Natural killer cell treated with Interleukin-12 subunit alpha and Interleukin-12 subunit beta and Interleukin-15 and Interleukin-18, amount 100 ng/mL, for 72 hours (primary cell): ENCODE measurements around the gene PNISR. TPM values are rescaled to one million over a fixed set of nuclear protein-coding genes. Genes with fewer than 3 reads are reported as not detected.
"Not testable (repeated sequence)": the region's sequence is repeated elsewhere in the genome, so short reads cannot be mapped to it uniquely, and the experiment has no call there.

Source experiments
- ATAC-seq, 2 donors: fragments of 150-1000 bp; cut with Tn5 transposase in 1 of 2; sonication (Bioruptor Pico), chemical (Tn5 transposase) in 1 of 2; 2 replicates each; pipeline ENCODE4 v1.10.0; 2021
- DNase-seq: peaks from one replicate; pipeline ENCODE4 v3.0.0; 2022; ENCODE audit warnings: low spot score
- H3K27ac Mint-ChIP-seq, 2 donors: 1 replicate in 1 of 2; 2 replicates in 1 of 2; pipeline ENCODE4 v1.8.0; 2022; ENCODE audit warnings: mixed read lengths in 2 of 2, mild to moderate bottlenecking in 1 of 2, moderate library complexity in 1 of 2
- H3K27me3 Mint-ChIP-seq, 2 donors: 1 replicate in 1 of 2; 2 replicates in 1 of 2; pipeline ENCODE4 v1.8.0; 2022; ENCODE audit warnings: mixed read lengths in 2 of 2
- H3K36me3 Mint-ChIP-seq: one replicate; pipeline ENCODE4 v1.8.0; 2022; ENCODE audit warnings: mixed read lengths
- H3K4me1 Mint-ChIP-seq, 2 donors: 1 replicate in 1 of 2; 2 replicates in 1 of 2; pipeline ENCODE4 v1.8.0; 2022; ENCODE audit warnings: low read depth in 2 of 2, mixed read lengths in 2 of 2, mild to moderate bottlenecking in 1 of 2
- H3K4me3 Mint-ChIP-seq: one replicate; pipeline ENCODE4 v1.8.0; 2022; ENCODE audit warnings: mixed read lengths
- H3K9me3 Mint-ChIP-seq: 2 replicates; pipeline ENCODE4 v1.8.0; 2022; ENCODE audit warnings: mixed read lengths
- total RNA-seq, 2 donors: library from RNA; stranded (reverse); gene quantifications; one replicate each; pipeline ENCODE4 v1.2.3, GENCODE V29; 2022

PNISR gene, protein sequence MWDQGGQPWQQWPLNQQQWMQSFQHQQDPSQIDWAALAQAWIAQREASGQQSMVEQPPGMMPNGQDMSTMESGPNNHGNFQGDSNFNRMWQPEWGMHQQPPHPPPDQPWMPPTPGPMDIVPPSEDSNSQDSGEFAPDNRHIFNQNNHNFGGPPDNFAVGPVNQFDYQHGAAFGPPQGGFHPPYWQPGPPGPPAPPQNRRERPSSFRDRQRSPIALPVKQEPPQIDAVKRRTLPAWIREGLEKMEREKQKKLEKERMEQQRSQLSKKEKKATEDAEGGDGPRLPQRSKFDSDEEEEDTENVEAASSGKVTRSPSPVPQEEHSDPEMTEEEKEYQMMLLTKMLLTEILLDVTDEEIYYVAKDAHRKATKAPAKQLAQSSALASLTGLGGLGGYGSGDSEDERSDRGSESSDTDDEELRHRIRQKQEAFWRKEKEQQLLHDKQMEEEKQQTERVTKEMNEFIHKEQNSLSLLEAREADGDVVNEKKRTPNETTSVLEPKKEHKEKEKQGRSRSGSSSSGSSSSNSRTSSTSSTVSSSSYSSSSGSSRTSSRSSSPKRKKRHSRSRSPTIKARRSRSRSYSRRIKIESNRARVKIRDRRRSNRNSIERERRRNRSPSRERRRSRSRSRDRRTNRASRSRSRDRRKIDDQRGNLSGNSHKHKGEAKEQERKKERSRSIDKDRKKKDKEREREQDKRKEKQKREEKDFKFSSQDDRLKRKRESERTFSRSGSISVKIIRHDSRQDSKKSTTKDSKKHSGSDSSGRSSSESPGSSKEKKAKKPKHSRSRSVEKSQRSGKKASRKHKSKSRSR
- 100 to 1,000 TPM; 105 to 113 TPM for total RNA-seq

DNA sequence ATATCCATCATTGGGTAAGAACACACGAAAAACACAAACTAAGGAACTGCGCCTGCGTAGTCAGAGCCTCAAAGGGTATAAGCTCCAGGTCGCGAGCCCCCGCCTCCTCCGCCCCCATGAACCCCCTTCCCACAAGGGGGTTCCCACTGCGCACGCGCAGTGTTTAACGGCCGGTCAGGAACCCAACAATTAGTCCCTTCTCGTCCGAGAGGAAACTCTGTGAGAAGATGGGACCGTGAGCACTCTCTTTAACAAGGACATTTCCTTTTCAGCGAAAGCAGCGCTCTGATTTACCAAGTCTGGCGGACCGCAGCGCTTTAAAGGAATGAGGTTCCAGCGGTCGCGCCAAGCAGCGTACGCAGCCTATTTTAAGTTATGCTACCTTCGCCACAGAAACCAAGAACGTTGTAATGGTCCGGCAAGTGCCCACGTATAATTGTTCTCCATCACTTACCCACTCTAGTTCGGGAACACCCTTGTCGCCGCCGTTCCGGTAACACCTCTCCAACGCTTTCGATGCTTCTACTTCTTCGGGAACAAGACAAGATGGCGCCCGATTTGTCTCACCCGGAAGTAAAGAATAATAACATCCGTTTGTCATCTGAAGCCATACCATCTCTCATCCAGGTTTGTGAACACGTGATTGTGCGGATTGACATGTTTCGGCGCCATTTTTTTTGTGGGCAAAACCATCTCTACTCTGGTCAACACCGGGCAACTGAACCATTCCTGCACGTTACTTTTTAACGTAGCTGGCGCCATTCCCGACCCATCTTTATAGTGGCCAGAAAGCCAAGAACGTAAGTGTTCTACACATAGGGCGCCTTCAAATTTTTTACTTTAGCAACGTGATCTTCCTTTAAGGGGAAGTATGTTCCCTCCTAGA is at the start of gene PNISR:
Gene PNISR, minus strand, starts transcription at position 548 of the 886 bp plus-strand sequence. CDS start 10,649 bp downstream, outside the sequence.
- Mint-ChIP-seq H3K27me3 (no peaks in the 10 kb centered on the region), H3K4me1 (peaks cover 44 to 64% of the 10 kb centered on the region in 2 donors), H3K27ac (peak within 1 kb of the TSS; percentile 96), H3K36me3 (peaks cover 6% of the 10 kb centered on the region), H3K9me3 (no peaks in the 10 kb centered on the region), H3K4me3 (peak within 1 kb of the TSS; percentile 93)
- DNase-seq (peak; percentile 92), ATAC-seq (peak; percentile 92 to 94)

DNA sequence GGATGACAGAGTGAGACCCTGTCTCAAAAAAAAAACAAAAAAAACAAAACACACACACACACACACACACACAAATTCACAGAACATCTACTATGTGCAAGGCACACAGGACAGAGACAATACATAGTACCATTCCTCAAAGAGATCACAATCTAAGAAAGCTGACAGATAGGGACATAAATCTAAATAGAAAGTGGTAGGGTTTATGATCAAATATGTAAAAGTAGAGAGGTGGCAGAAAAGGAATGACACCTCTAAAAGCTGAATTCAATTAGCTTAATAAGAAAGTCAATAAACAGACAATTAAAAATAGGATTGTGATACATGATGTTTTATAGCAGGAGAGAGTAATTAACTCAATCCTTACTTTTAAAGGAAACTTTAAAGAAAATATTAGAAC is 48.6 kb upstream of the PNISR start:
- H3K27me3 Mint-ChIP-seq: no peaks in the 10 kb centered on the region
- H3K36me3 Mint-ChIP-seq: peaks cover 6% of the 10 kb centered on the region
- no peak overlapping the region for H3K4me3 Mint-ChIP-seq
- no peak for ATAC-seq
- H3K27ac Mint-ChIP-seq: no peak overlapping the region
- DNase-seq: no peak
- peaks cover 4% of the 10 kb centered on the region in 2 donors for H3K4me1 Mint-ChIP-seq
- no peaks in the 10 kb centered on the region for H3K9me3 Mint-ChIP-seq

DNA sequence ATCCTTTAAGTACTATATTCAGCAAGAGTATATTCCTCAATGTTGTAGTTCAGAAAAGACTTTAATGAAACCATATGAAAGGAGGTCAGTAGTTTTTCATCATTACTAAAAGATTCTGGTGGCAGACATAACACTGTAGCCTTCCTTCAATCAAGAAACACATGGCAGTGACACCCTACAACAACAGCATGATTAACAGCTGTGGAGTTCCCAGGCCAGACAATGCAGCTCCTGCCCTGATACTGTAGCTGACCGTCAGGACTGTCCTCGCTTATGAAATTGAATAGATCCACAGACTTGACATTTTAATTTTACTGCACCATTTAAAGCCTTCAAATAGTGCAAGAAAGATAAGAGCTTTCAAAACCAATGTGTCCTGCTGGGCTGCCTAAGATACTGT is 46.5 kb upstream of the PNISR start:
- no peaks in the 10 kb centered on the region for H3K36me3 Mint-ChIP-seq

DNA sequence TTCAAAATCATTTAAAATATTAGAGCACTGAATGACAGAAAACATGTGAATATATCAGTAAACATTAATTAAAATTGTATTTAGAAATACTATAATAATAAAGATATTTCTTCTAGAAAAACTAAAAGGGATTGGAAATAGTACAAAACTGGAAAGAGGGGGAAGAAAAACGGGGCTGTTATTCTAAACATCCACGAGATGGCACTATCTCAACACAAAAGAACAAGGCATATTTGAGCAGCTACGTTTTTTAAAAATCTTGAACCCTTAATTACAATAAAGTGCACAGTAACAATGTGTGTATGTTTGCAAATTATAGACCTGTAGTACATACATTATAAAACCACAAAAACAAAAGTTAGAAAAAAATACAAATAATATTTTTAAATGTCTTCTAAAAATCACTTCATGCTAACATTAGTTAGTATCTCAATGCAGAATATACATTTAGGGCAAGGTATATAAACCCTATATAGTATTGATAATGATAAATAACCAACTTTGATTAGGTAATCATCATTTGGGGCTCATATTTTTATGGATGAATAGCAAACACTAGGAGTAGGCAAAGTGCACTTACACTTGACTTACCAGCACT is 42.5 kb upstream of the PNISR start:
- Mint-ChIP-seq H3K4me1 (no peaks in the 10 kb centered on the region), H3K27me3 (no peaks in the 10 kb centered on the region), H3K9me3 (no peaks in the 10 kb centered on the region), H3K36me3 (no peaks in the 10 kb centered on the region), H3K27ac (no peak overlapping the region), H3K4me3 (no peak overlapping the region)
- DNase-seq (no peak), ATAC-seq (no peak)

More for the DNA sequence above, 46.5 kb upstream of the PNISR start:
- ATAC-seq: no peak
- DNase-seq: no peak
- no peaks in the 10 kb centered on the region for H3K9me3 Mint-ChIP-seq
- no peak overlapping the region for H3K4me3 Mint-ChIP-seq
- no peak overlapping the region for H3K27ac Mint-ChIP-seq
- H3K27me3 Mint-ChIP-seq: no peaks in the 10 kb centered on the region
- H3K4me1 Mint-ChIP-seq: no peaks in the 10 kb centered on the region

DNA sequence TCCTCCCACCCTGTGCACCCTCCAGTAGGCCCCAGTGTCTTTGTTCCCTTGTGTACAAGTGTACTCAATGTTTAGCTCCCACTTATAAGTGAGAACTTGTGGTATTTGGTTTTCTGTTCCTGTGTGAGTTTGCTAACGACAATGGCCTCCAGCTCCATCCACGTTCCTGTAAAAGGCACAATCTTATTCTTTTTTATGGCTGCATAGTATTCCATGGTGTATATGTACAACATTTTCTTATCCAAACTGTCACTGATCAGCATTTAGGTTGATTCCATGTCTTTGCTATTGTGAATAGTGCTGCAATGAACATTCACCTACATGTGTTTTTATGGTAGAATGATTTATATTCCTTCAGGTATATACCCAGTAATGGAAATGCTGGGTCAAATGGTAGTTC is 34.0 kb upstream of the PNISR start:
- H3K27ac Mint-ChIP-seq, H3K36me3 Mint-ChIP-seq: not testable (repeated sequence)

DNA sequence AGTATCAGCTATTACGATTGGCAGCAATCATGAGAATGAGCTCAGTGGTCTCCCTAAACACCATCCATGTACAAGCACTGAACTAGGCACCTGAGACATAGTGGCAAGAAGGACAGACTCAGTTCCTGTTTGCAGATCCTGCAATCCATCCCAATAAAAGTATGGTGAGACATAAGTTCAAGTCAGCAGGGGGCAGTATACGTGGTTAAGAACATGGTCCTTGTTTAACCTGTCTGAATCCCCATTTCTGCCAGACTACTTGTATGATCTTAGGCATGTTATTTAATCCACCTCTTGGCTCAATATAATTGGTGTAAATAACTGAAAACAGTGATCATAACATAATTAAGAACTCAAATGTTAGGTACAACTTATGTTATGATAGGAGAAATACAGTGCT is 33.2 kb upstream of the PNISR start:
- Mint-ChIP-seq H3K9me3 (peaks cover 3% of the 10 kb centered on the region), H3K27ac (no peak overlapping the region), H3K27me3 (no peaks in the 10 kb centered on the region), H3K4me3 (no peak overlapping the region), H3K4me1 (no peaks in the 10 kb centered on the region), H3K36me3 (peaks cover under 1% of the 10 kb centered on the region)
- ATAC-seq (no peak), DNase-seq (no peak)

More for the DNA sequence above, 34.0 kb upstream of the PNISR start:
- ATAC-seq, DNase-seq, H3K27me3 Mint-ChIP-seq, H3K9me3 Mint-ChIP-seq, H3K4me3 Mint-ChIP-seq, H3K4me1 Mint-ChIP-seq: not testable (repeated sequence)

DNA sequence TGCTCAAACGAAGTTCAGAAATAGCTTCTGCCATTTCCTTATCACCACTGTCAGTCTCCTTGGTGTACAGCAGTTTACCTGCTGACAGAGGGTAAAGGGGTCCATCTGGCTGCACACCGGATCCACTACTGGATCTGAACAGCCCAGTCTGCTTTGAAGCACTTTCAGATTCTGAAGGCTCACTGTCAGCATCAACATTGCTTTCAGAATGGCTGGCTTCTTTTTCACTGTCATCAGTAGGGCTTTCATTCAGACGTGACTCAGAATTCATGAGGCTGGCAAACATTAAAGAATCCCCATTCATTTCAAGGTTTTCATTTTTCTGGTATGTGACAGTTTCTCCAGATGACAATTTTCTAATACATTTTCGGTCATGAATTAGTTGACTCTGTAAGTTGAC is 21.0 kb upstream of the PNISR start:
- Mint-ChIP-seq H3K27ac (no peak overlapping the region), H3K4me3 (no peak overlapping the region), H3K36me3 (peaks cover 32% of the 10 kb centered on the region), H3K9me3 (peaks cover 19% of the 10 kb centered on the region), H3K27me3 (no peaks in the 10 kb centered on the region), H3K4me1 (no peaks in the 10 kb centered on the region)
- DNase-seq (no peak), ATAC-seq (no peak)

DNA sequence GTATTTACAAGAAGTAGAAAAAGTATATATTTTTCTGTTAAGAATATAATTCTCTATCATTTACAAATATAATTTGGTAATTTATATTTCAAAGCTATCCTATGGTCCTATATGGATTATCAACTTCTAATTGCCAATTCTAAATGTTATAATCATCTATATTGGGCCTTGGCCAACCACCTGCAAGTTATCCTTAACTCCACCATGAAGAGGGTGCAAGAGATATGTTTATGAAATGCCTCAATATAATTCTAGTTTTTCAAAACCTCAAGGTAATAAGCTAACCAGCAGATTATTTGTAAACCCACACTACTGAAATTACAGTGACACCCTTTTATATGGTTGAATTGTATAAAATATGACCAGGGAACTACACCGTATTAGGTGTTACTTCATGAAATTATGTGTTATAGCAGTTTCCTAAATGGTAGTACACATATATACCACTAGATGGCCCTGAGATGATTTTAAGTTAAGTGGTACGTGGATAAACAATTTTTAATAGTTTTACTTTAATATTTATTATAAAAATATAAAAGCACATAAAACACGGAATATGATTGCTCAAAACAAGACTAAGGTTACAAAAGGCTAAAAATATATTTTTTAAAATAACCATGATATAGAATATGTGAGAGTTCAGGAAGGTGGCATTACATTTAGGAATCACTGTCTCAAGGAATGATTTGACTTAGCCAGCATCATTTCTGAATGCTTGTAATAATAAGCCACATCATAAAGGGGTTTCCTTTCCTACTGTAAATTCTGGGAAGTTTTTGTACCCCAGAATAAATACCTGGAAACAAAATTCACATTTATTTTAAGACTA is 9.8 kb upstream of the PNISR start:
- Mint-ChIP-seq H3K9me3 (no peaks in the 10 kb centered on the region), H3K27me3 (no peaks in the 10 kb centered on the region), H3K27ac (no peak overlapping the region), H3K4me1 (no peaks in the 10 kb centered on the region), H3K4me3 (no peak overlapping the region), H3K36me3 (no peaks in the 10 kb centered on the region)
- ATAC-seq (no peak), DNase-seq (no peak)

DNA sequence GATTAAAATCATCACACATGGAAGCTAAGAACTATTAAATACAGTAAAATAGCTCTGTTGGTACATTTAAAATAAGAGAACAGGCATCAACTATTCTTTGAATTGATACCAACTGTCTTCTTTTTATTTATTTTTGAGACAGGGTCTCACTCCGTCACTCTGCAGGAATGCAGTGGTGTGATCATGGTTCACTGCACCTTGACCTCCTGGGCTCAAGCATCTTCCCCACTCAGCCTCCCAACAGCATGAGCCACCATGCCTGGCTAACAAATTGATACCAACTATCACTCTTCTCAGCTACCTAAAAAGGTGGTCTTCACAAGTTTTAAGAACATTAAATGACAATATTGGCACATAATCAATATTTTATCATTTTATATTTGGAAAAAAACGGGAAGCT is 7.8 kb upstream of the PNISR start:
- H3K9me3 Mint-ChIP-seq: no peaks in the 10 kb centered on the region
- ATAC-seq (no peak), DNase-seq (no peak)
- H3K4me3 Mint-ChIP-seq: no peak overlapping the region
- no peaks in the 10 kb centered on the region for H3K36me3 Mint-ChIP-seq
- no peaks in the 10 kb centered on the region for H3K4me1 Mint-ChIP-seq
- no peak overlapping the region for H3K27ac Mint-ChIP-seq
- no peaks in the 10 kb centered on the region for H3K27me3 Mint-ChIP-seq

DNA sequence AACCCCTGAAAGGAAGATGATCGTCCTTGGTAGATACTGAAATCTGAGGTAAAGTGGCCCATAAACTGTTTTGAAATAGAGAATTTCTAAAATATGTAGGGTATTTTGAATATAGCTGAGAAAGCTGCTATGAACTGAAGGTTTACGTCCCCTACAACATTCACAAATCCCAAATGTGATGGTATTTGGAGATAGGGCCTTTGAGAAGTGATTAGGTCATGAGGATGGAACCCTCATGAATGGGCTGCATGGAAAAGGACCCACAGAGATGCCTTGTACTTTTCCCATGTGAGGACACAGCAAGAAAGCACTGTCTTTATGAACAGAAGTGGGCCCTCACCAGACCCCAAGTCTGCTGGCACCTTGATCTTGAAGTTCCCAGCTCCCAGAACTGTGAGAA is 6.8 kb upstream of the PNISR start:
- no peak for ATAC-seq
- no peaks in the 10 kb centered on the region for H3K27me3 Mint-ChIP-seq
- H3K4me1 Mint-ChIP-seq: peaks cover 4 to 6% of the 10 kb centered on the region in 2 donors
- H3K27ac Mint-ChIP-seq: no peak overlapping the region
- H3K4me3 Mint-ChIP-seq: no peak overlapping the region
- DNase-seq: no peak
- H3K9me3 Mint-ChIP-seq: no peaks in the 10 kb centered on the region
- no peaks in the 10 kb centered on the region for H3K36me3 Mint-ChIP-seq

DNA sequence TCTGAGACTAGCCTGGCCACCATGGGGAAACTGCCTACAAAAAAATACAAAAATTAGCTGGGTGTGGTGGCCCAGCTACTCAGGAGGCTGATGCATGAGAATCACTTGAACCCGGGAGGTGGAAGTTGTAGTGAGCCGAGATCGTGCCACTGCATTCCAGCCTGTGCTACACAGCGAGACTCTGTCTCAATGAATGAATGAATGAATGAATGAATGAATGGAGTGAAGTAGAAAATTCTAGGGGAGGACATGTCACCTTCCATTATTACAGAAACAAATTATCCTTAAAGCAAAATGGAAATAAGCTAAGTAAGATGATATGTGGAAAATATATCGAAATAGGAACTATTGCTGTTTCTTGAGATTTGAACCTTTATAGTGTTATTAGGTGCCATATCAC is 2.9 kb upstream of the PNISR start:
- Mint-ChIP-seq H3K4me3 (no peak overlapping the region), H3K27me3 (no peaks in the 10 kb centered on the region), H3K4me1 (peaks cover 28 to 36% of the 10 kb centered on the region in 2 donors), H3K9me3 (no peaks in the 10 kb centered on the region), H3K36me3 (peaks cover 6% of the 10 kb centered on the region), H3K27ac (no peak overlapping the region)
- ATAC-seq: no peak
- DNase-seq: no peak

DNA sequence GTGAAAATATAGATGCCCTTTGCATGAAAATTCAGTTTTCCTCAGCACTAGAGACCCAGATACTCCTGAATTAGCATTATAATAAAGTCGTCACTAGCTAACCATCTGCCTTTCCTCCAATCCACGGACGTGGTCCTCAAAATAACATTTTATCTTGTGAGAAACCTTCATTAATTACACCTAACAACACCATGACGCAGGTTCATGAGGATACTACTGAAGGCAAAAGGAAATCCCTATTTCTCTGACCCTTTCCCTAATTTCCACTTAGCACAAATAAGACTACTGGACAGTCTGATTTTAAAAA is 1.3 kb upstream of the PNISR start:
- Mint-ChIP-seq H3K36me3 (peaks cover 6% of the 10 kb centered on the region), H3K4me3 (peak overlapping the region; percentile 93), H3K27ac (peak overlapping the region; percentile 96), H3K9me3 (no peaks in the 10 kb centered on the region), H3K27me3 (no peaks in the 10 kb centered on the region), H3K4me1 (peaks cover 38 to 51% of the 10 kb centered on the region in 2 donors)
- ATAC-seq: no peak
- no peak for DNase-seq
